ENCODE results near the gene ATRN.

Gene ATRN

GRCh38 chr20:3660262-3661059 is 189.6 kb downstream of the ATRN start:
- ChIA-PET POLR2A (no interaction called here), CTCF (no interaction called here)
- TF ChIP-seq FOXM1 (IDR thresholded peaks at IDR 0.05; ENCODE audit: borderline replicate concordance) (no peak), NFRKB (IDR thresholded peaks at IDR 0.05) (no peak), ZNF384 (IDR thresholded peaks at IDR 0.05) (no peak), BHLHE40 (IDR thresholded peaks at IDR 0.05; ENCODE audit: borderline replicate concordance) (no peak), SUZ12 (IDR thresholded peaks at IDR 0.05) (no peak), ELF4 (IDR thresholded peaks at IDR 0.05) (no peak), CTBP1 (IDR thresholded peaks at IDR 0.05; ENCODE audit: borderline replicate concordance) (no peak), FOXK2 (IDR thresholded peaks at IDR 0.05) (no peak)
- DNase-seq (ENCODE audit: extremely low spot score) = no peak

- ChIA-PET POLR2A (no interaction called here), CTCF (no interaction called here)
- no peak for TF ChIP-seq ARNT (IDR thresholded peaks at IDR 0.05)
- TF ChIP-seq LEF1 (IDR thresholded peaks at IDR 0.05; ENCODE audit: borderline replicate concordance) = no peak
- no peak for TF ChIP-seq FOXK2 (IDR thresholded peaks at IDR 0.05)
- TF ChIP-seq PKNOX1 (IDR thresholded peaks at IDR 0.05) = no peak
- no peak for TF ChIP-seq CTBP1 (IDR thresholded peaks at IDR 0.05; ENCODE audit: borderline replicate concordance)
- no peak for TF ChIP-seq SP1 (IDR thresholded peaks at IDR 0.05)
- no peak for TF ChIP-seq SUZ12 (IDR thresholded peaks at IDR 0.05)
- TF ChIP-seq FOXA1 (IDR thresholded peaks at IDR 0.05) = no peak
- DNase-seq (ENCODE audit: extremely low spot score) = no peak
Measured at GRCh38 chr20:3661060-3661813, 190.4 kb downstream of the ATRN start.

GRCh38 chr20:3661814-3662665 is 191.2 kb downstream of the ATRN start:
- ChIA-PET POLR2A (no interaction called here), CTCF (no interaction called here)
- DNase-seq (ENCODE audit: extremely low spot score) = no peak
- no peak for TF ChIP-seq ZNF384 (IDR thresholded peaks at IDR 0.05)

GRCh38 chr20:3663031-3663701 is 192.3 kb downstream of the ATRN start, which contains the start of gene GFRA4:
GFRA4 (minus strand) TSS chr20:3663399; CDS start chr20:3663399, 0 bp downstream.
- CTCF ChIA-PET = interaction anchor here (0.6 kb wide), 1 partner anchor 40 kb away, joined by 3 read pairs; no protein-coding TSS in a partner anchor
- DNase-seq (ENCODE audit: extremely low spot score) = no peak
- no peak for TF ChIP-seq SP1 (IDR thresholded peaks at IDR 0.05)
- TF ChIP-seq HDGF (IDR thresholded peaks at IDR 0.05; ENCODE audit: borderline replicate concordance) = no peak
- no peak for TF ChIP-seq ARNT (IDR thresholded peaks at IDR 0.05)
- no peak for TF ChIP-seq FOXA1 (IDR thresholded peaks at IDR 0.05)
- TF ChIP-seq BHLHE40 (IDR thresholded peaks at IDR 0.05; ENCODE audit: borderline replicate concordance) = no peak
- no peak for TF ChIP-seq FOXK2 (IDR thresholded peaks at IDR 0.05)
- no peak for TF ChIP-seq NFRKB (IDR thresholded peaks at IDR 0.05)
- TF ChIP-seq TARDBP (IDR thresholded peaks at IDR 0.05) = no peak
- no peak for TF ChIP-seq CTBP1 (IDR thresholded peaks at IDR 0.05; ENCODE audit: borderline replicate concordance)
- TF ChIP-seq SUZ12 (IDR thresholded peaks at IDR 0.05) = no peak
- TF ChIP-seq L3MBTL2 (conservative IDR thresholded peaks at IDR 0.05) = no peak
- TF ChIP-seq LEF1 (IDR thresholded peaks at IDR 0.05; ENCODE audit: borderline replicate concordance) = no peak
- TF ChIP-seq ZNF384 (IDR thresholded peaks at IDR 0.05) = no peak
- no peak for TF ChIP-seq ELF4 (IDR thresholded peaks at IDR 0.05)
- no peak for TF ChIP-seq FOXM1 (IDR thresholded peaks at IDR 0.05; ENCODE audit: borderline replicate concordance)
- no peak for TF ChIP-seq PKNOX1 (IDR thresholded peaks at IDR 0.05)
- POLR2A ChIA-PET = no interaction called here

GRCh38 chr20:3663858-3664257 is 193.0 kb downstream of the ATRN start:
- DNase-seq (ENCODE audit: extremely low spot score) = no peak
- ChIA-PET CTCF (interaction anchor here (0.6 kb wide), 1 partner anchor 39 kb away, joined by 3 read pairs; no protein-coding TSS in a partner anchor), POLR2A (no interaction called here)
- no peak for TF ChIP-seq BHLHE40 (IDR thresholded peaks at IDR 0.05; ENCODE audit: borderline replicate concordance)
- no peak for TF ChIP-seq ZNF384 (IDR thresholded peaks at IDR 0.05)
- no peak for TF ChIP-seq NFRKB (IDR thresholded peaks at IDR 0.05)
- TF ChIP-seq LEF1 (IDR thresholded peaks at IDR 0.05; ENCODE audit: borderline replicate concordance) = no peak
- no peak for TF ChIP-seq HDGF (IDR thresholded peaks at IDR 0.05; ENCODE audit: borderline replicate concordance)

- TF ChIP-seq SP1 (IDR thresholded peaks at IDR 0.05) (no peak), FOXA1 (IDR thresholded peaks at IDR 0.05) (no peak), SUZ12 (IDR thresholded peaks at IDR 0.05) (no peak), ARNT (IDR thresholded peaks at IDR 0.05) (no peak)
- ChIA-PET CTCF (interaction anchor here (2.5 kb wide), 1 partner anchor 10 kb away, joined by 10 read pairs; no protein-coding TSS in a partner anchor), POLR2A (no interaction called here)
- no peak for DNase-seq (ENCODE audit: extremely low spot score)
Measured at GRCh38 chr20:3667434-3668037, 196.7 kb downstream of the ATRN start.
